RWPE2 (cell line): ENCODE data around the gene NOS1AP.

Source experiments
- ATAC-seq: fragments of 200-7000 bp; cut with Tn5 transposase; 3 replicates; pipeline ENCODE4 v1.9.1; 2021; ENCODE audit warnings: low read depth
- DNase-seq: peaks from one replicate; pipeline ENCODE4 v3.0.0-alpha.2; 2020; ENCODE audit warnings: low spot score
- H3K27ac ChIP-seq: fragments of 450-650 bp; 2 replicates; pipeline ENCODE4 v1.5.1; 2017; ENCODE audit warnings: mild to moderate bottlenecking; ENCODE audit not compliant: poor library complexity, severe bottlenecking
- H3K27me3 ChIP-seq: fragments of 250-450 bp; sonication (Bioruptor Pico); 2 replicates; pipeline ENCODE4 v1.5.1; 2021; ENCODE audit warnings: mild to moderate bottlenecking, moderate library complexity; ENCODE audit not compliant: insufficient read depth, poor library complexity, severe bottlenecking
- H3K36me3 ChIP-seq: fragments of 250-450 bp; sonication (Bioruptor Pico); 2 replicates; pipeline ENCODE4 v1.5.1; 2020; ENCODE audit warnings: low read depth, mild to moderate bottlenecking, moderate library complexity
- H3K4me1 ChIP-seq: fragments of 250-450 bp; sonication (Bioruptor Pico); 2 replicates; pipeline ENCODE4 v1.5.1; 2021; ENCODE audit warnings: mild to moderate bottlenecking, moderate library complexity; ENCODE audit not compliant: insufficient read depth, poor library complexity, severe bottlenecking
- H3K4me3 ChIP-seq: fragments of 250-450 bp; sonication (Bioruptor Pico); 2 replicates; pipeline ENCODE4 v1.5.1; 2021; ENCODE audit warnings: mild to moderate bottlenecking, moderate library complexity; ENCODE audit not compliant: severe bottlenecking
- H3K9me3 ChIP-seq: fragments of 250-450 bp; sonication (Bioruptor Pico); 2 replicates; pipeline ENCODE4 v1.5.1; 2021; ENCODE audit warnings: mild to moderate bottlenecking, moderate library complexity; ENCODE audit not compliant: severe bottlenecking
- CTCF ChIP-seq: fragments of 450-650 bp; IDR thresholded peaks from one replicate; pipeline ENCODE4 v1.5.1; 2017; ENCODE audit warnings: mild to moderate bottlenecking, moderate library complexity; ENCODE audit not compliant: poor library complexity, severe bottlenecking

NOS1AP gene

GRCh38 chr1:162210196-162210595 lies 140.7 kb downstream of the NOS1AP start:
- H3K9me3 ChIP-seq, result no peaks in the 10 kb centered on the region
- ATAC-seq (no peak), DNase-seq (no peak)
- H3K4me3 ChIP-seq, result no peak overlapping the region
- H3K27ac ChIP-seq, result no peak overlapping the region
- TF ChIP-seq CTCF, result no peak
- H3K27me3 ChIP-seq, result no peaks in the 10 kb centered on the region
- H3K36me3 ChIP-seq, result no peaks in the 10 kb centered on the region
- peaks cover 8% of the 10 kb centered on the region for H3K4me1 ChIP-seq

GRCh38 chr1:162212713-162213112 lies 143.2 kb downstream of the NOS1AP start:
- H3K4me3 ChIP-seq, result no peak overlapping the region
- ATAC-seq (no peak), DNase-seq (no peak)
- H3K27me3 ChIP-seq, result no peaks in the 10 kb centered on the region
- H3K4me1 ChIP-seq, result peaks cover 8% of the 10 kb centered on the region
- TF ChIP-seq CTCF, result no peak
- no peaks in the 10 kb centered on the region for H3K9me3 ChIP-seq
- no peak overlapping the region for H3K27ac ChIP-seq
- no peaks in the 10 kb centered on the region for H3K36me3 ChIP-seq

GRCh38 chr1:162213281-162213912 lies 143.9 kb downstream of the NOS1AP start:
- Histone ChIP-seq H3K27ac (no peak overlapping the region), H3K36me3 (no peaks in the 10 kb centered on the region), H3K27me3 (no peaks in the 10 kb centered on the region), H3K4me1 (peaks cover 8% of the 10 kb centered on the region), H3K9me3 (no peaks in the 10 kb centered on the region), H3K4me3 (no peak overlapping the region)
- TF ChIP-seq CTCF, result no peak
- peak; percentile 64; the same call in 2 of the 3 replicates for ATAC-seq
- no peak for DNase-seq

GRCh38 chr1:162214202-162214601 lies 144.7 kb downstream of the NOS1AP start:
- H3K4me1 ChIP-seq, result peaks cover 8% of the 10 kb centered on the region
- H3K36me3 ChIP-seq, result no peaks in the 10 kb centered on the region
- DNase-seq, result no peak
- no peak overlapping the region for H3K4me3 ChIP-seq
- ATAC-seq, result no peak
- no peaks in the 10 kb centered on the region for H3K27me3 ChIP-seq
- no peak overlapping the region for H3K27ac ChIP-seq
- TF ChIP-seq CTCF, result no peak
- H3K9me3 ChIP-seq, result no peaks in the 10 kb centered on the region

- Histone ChIP-seq H3K27ac (no peak overlapping the region), H3K4me3 (no peak overlapping the region)
Observed at GRCh38 chr1:162215902-162216301, 146.4 kb downstream of the NOS1AP start.

More at GRCh38 chr1:162215902-162216301, 146.4 kb downstream of the NOS1AP start:
- H3K9me3 ChIP-seq, result no peaks in the 10 kb centered on the region
- ATAC-seq (no peak), DNase-seq (no peak)
- H3K4me1 ChIP-seq, result peaks cover 8% of the 10 kb centered on the region
- H3K27me3 ChIP-seq, result no peaks in the 10 kb centered on the region
- no peaks in the 10 kb centered on the region for H3K36me3 ChIP-seq
- no peak for TF ChIP-seq CTCF
